SKM-1 treated with dmso at 0.1 percent for 144 hours (cell line): ENCODE results near the gene UBE2D3.
"Not testable (repeated sequence)": the region's sequence is repeated elsewhere in the genome, so short reads cannot be mapped to it uniquely, and the experiment has no call there.

Experiments used
- DNase-seq: peaks from one replicate; lab custom pipeline; 2025; ENCODE audit not compliant: unreplicated experiment; lab: John Stamatoyannopoulos, UW

Gene UBE2D3

GRCh38 chr4:102832105-102832504, 4.8 kb upstream of the UBE2D3 start:
- no peak for DNase-seq

GRCh38 chr4:102829803-102830202, 2.5 kb upstream of the UBE2D3 start:
- DNase-seq: no peak

GRCh38 chr4:102828497-102828808, 1.1 kb upstream of the UBE2D3 start:
- no peak for DNase-seq

GRCh38 chr4:102827674-102828496, 534 bp upstream of the UBE2D3 start:
- DNase-seq: peak; percentile 99

- DNase-seq: no peak
Measured at GRCh38 chr4:102826105-102826889, 1.1 kb downstream of the UBE2D3 start.

GRCh38 chr4:102825261-102826091, 1.9 kb downstream of the UBE2D3 start:
- peak; percentile 56 for DNase-seq

- DNase-seq: no peak
Measured at GRCh38 chr4:102824398-102824797, 3.0 kb downstream of the UBE2D3 start.

GRCh38 chr4:102823897-102824296, 3.5 kb downstream of the UBE2D3 start:
- DNase-seq: no peak

- DNase-seq: no peak
Measured at GRCh38 chr4:102823464-102823863, 3.9 kb downstream of the UBE2D3 start.

- DNase-seq: no peak
Measured at GRCh38 chr4:102819588-102820365, 7.6 kb downstream of the UBE2D3 start.

- DNase-seq: not testable (repeated sequence)
Measured at GRCh38 chr4:102819100-102819499, 8.3 kb downstream of the UBE2D3 start.

GRCh38 chr4:102817613-102818268, 9.6 kb downstream of the UBE2D3 start:
- no peak for DNase-seq

- no peak for DNase-seq
Measured at GRCh38 chr4:102817021-102817605, 10.2 kb downstream of the UBE2D3 start.

GRCh38 chr4:102815981-102816380, 11.4 kb downstream of the UBE2D3 start:
- no peak for DNase-seq

- no peak for DNase-seq
Measured at GRCh38 chr4:102809691-102810090, 17.7 kb downstream of the UBE2D3 start.

GRCh38 chr4:102809190-102809589, 18.2 kb downstream of the UBE2D3 start:
- no peak for DNase-seq

- no peak for DNase-seq
Measured at GRCh38 chr4:102808009-102808408, 19.3 kb downstream of the UBE2D3 start.

GRCh38 chr4:102807345-102807744, 20.0 kb downstream of the UBE2D3 start:
- no peak for DNase-seq

GRCh38 chr4:102799816-102800215, 27.5 kb downstream of the UBE2D3 start:
- DNase-seq: no peak

- no peak for DNase-seq
Measured at GRCh38 chr4:102794999-102795398, 32.4 kb downstream of the UBE2D3 start.
